ENCODE results near the gene PGC. TPM values are rescaled to one million over a fixed set of nuclear protein-coding genes. Genes with fewer than 3 reads are reported as not detected.

The PGC gene
- total and polyA plus RNA-seq, 2 donors (not counting 1 experiment from before 2014, with no cell fraction given): not detected

DNA sequence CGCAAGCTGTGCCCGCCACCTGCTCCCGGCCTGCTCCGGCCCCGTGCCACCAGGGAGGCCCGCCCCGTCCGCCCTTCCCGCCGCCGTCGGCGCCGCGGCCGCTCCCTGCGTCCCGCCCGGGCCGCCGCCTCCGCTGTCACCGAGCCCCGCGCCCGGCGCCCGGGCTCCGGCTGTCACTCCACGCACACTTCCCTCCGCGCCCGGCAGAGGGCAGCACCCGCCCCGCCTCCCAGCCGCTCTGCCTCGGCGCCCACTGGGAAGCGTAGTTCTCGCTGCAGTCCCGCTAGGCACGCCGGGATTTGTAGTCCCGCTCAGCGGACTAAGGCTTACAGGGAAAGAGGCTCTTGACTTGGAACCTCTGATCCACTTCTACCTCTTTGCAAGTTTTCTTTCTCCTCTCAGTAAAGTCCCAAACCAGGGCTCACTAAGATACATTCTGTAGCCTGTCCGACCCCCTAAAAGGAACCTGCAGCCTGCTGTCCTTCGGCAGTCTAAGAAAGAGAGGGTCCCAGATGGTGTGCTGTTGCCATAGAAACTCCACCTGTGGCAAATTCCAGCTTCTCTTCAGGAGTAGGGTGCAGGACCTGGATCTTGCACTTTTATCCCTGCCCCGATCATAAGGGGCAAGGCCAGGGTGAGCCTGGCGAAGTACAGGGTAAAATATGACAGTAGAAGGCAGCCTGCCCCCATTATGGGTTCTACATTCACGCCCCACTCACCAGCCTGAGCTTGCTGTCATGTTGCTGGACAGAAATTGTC is 11.6 kb downstream of the PGC start, which contains the start of gene TFEB:
TSS of gene TFEB (minus strand) at position 182 of the 759 bp plus-strand sequence. CDS start 44,395 bp downstream, outside the sequence.
- H3K4me3 Mint-ChIP-seq: peak within 1 kb of the TSS; percentile 93
- peak; percentile 94 for DNase-seq
- no peaks in the 10 kb centered on the region for H3K27me3 ChIP-seq (replicated peaks in 1 of 4; ENCODE audit: control extremely low read depth in 1 of 4, control insufficient read depth in 3 of 4, insufficient read depth in 4 of 4, low read length in 3 of 4)
- intact Hi-C loops (cut with micrococcal nuclease): loop anchor here (1.0 kb wide), 6 partner anchors 29 to 315 kb away; partner anchors contain the start of genes BYSL, MED20, PRICKLE4 and TAF8
- H3K9me3 Mint-ChIP-seq (ENCODE audit: insufficient read depth): no peaks in the 10 kb centered on the region
- H2AFZ ChIP-seq (ENCODE audit: insufficient read depth, low read depth, low read length, poor library complexity, severe bottlenecking): peak within 1 kb of the TSS; percentile 71
- H3K9me3 ChIP-seq (ENCODE audit: control extremely low read depth in 1 of 3, control insufficient read depth in 2 of 3, insufficient read depth in 1 of 3, low read length in 2 of 3): no peaks in the 10 kb centered on the region
- peak within 1 kb of the TSS; percentile 81 to 89 for H3K27ac ChIP-seq (ENCODE audit: low read length in 2 of 2)
- H3K4me1 ChIP-seq (ENCODE audit: control insufficient read depth in 2 of 2, insufficient read depth in 2 of 2, low read length in 2 of 2): peaks cover 24 to 37% of the 10 kb centered on the region in 2 donors
- H3K4me3 ChIP-seq (ENCODE audit: control extremely low read depth in 1 of 5, extremely low read depth in 1 of 5, insufficient read depth in 1 of 5, low read depth in 2 of 5, low read length in 4 of 5): peak within 1 kb of the TSS in 4 of 5 experiments; percentile 68 to 89 (median 80)
- H3K4me2 ChIP-seq (replicated peaks; ENCODE audit: low read depth, low read length, poor library complexity, severe bottlenecking): peak within 1 kb of the TSS; percentile 90
- H3K79me2 ChIP-seq (ENCODE audit: control insufficient read depth, insufficient read depth, low read length): peaks cover 33% of the 10 kb centered on the region
- ChIA-PET POLR2A (interaction anchor here (0.6 to 9.4 kb wide), 8 partner anchors 13 to 401 kb away, joined by 3 to 342 read pairs (median 20); partner anchors contain the start of genes BYSL, MED20 and TOMM6), CTCF (interaction anchor here (0.7 to 7.9 kb wide), 9 partner anchors 9 to 132 kb away, joined by 3 to 303 read pairs (median 18); partner anchors contain the start of gene TOMM6)
- H3K27ac Mint-ChIP-seq: peak within 1 kb of the TSS; percentile 95
- H3K36me3 ChIP-seq (replicated peaks in 1 of 2; ENCODE audit: control extremely low read depth in 1 of 2, control insufficient read depth in 1 of 2, extremely low read depth in 1 of 2, insufficient read depth in 2 of 2, low read length in 1 of 2): no peaks in the 10 kb centered on the region
- peak; percentile 51 for ATAC-seq (ENCODE audit: low read depth)
- H3K27me3 Mint-ChIP-seq: no peaks in the 10 kb centered on the region
- H4K20me1 ChIP-seq (ENCODE audit: control insufficient read depth, insufficient read depth, low read length, poor library complexity, severe bottlenecking): peaks cover 1% of the 10 kb centered on the region
- TF ChIP-seq, protein P1, sequence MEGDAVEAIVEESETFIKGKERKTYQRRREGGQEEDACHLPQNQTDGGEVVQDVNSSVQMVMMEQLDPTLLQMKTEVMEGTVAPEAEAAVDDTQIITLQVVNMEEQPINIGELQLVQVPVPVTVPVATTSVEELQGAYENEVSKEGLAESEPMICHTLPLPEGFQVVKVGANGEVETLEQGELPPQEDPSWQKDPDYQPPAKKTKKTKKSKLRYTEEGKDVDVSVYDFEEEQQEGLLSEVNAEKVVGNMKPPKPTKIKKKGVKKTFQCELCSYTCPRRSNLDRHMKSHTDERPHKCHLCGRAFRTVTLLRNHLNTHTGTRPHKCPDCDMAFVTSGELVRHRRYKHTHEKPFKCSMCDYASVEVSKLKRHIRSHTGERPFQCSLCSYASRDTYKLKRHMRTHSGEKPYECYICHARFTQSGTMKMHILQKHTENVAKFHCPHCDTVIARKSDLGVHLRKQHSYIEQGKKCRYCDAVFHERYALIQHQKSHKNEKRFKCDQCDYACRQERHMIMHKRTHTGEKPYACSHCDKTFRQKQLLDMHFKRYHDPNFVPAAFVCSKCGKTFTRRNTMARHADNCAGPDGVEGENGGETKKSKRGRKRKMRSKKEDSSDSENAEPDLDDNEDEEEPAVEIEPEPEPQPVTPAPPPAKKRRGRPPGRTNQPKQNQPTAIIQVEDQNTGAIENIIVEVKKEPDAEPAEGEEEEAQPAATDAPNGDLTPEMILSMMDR (IDR thresholded peaks at IDR 0.05): peak; percentile 80
- no peak for TF ChIP-seq EZH2 (IDR thresholded peaks at IDR 0.05; ENCODE audit: borderline replicate concordance, insufficient read depth, low read depth, low read length, poor library complexity, severe bottlenecking)
- WGBS (ENCODE audit: insufficient coverage): 8% methylated on average over 50 of the region's 50 CpGs
- H3K4me1 Mint-ChIP-seq: peaks cover 33% of the 10 kb centered on the region
- H3K9ac ChIP-seq (ENCODE audit: low read length): peak within 1 kb of the TSS; percentile 78
